Tibial artery (tissue), 4 donors: ENCODE measurements around the gene SMAD6.

ENCODE experiments used
- DNase-seq, 2 donors: peaks; one replicate each; pipeline ENCODE4 v3.0.0-alpha.2; 2019
- H3K27ac ChIP-seq, 2 donors: fragments of 200-600 bp; sonication (generic) in 1 of 2; 1 replicate in 1 of 2; 2 replicates in 1 of 2; pipeline ENCODE4 v1.5.1; 2018 to 2019; ENCODE audit warnings: mild to moderate bottlenecking in 1 of 2
- H3K27me3 ChIP-seq, 2 donors: fragments of 200-600 bp; sonication (generic) in 1 of 2; one replicate each; pipeline versions ENCODE4 v1.5.1 to v1.6.0; 2016 to 2019
- H3K36me3 ChIP-seq, 3 donors: fragments of 200-600 bp; sonication (generic) in 2 of 3; one replicate each; pipeline ENCODE4 v1.5.1; 2016 to 2019; ENCODE audit warnings: mild to moderate bottlenecking in 2 of 3
- H3K4me1 ChIP-seq, 4 donors: fragments of 200-600 bp; sonication (generic) in 2 of 4; 1 replicate in 3 of 4; 2 replicates in 1 of 4; pipeline ENCODE4 v1.5.1; 2016 to 2019
- H3K4me3 ChIP-seq, 2 donors: fragments of 200-600 bp; sonication (generic) in 1 of 2; 1 replicate in 1 of 2; 2 replicates in 1 of 2; pipeline ENCODE4 v1.5.1; 2018 to 2019; ENCODE audit warnings: mild to moderate bottlenecking in 2 of 2
- H3K9me3 ChIP-seq, 3 donors: fragments of 200-600 bp; sonication (generic) in 1 of 3; one replicate each; pipeline ENCODE4 v1.5.1; 2016 to 2019
- CTCF ChIP-seq, 2 experiments: fragments of 200-600 bp in 1 of 2; fragments of 450-650 bp in 1 of 2; IDR thresholded peaks; one replicate each; pipeline ENCODE4 v1.5.1; 2017 to 2019; ENCODE audit warnings: antibody characterized with exemption in 2 of 2, mild to moderate bottlenecking in 1 of 2, moderate library complexity in 1 of 2
- intact Hi-C: fragments of 100-400 bp; cut with DNase I; formaldehyde crosslinking; loops from one replicate; pipeline ENCODE4 v1.15.0; 2023; ENCODE audit warnings: low total_unique reads

The SMAD6 gene

GRCh38 chr15:66722757-66723540, 20.9 kb downstream of the SMAD6 start:
- Histone ChIP-seq H3K4me1 (peaks cover 5 to 98% (median 61%) of the 10 kb centered on the region in 4 donors), H3K4me3 (no peak overlapping the region), H3K27me3 (no peaks in the 10 kb centered on the region), H3K36me3 (peaks cover 0 to 7% (median 5%) of the 10 kb centered on the region in 3 donors), H3K27ac (peak overlapping the region; percentile 85 to 90), H3K9me3 (no peaks in the 10 kb centered on the region)
- DNase-seq: no peak
- intact Hi-C loops: loop anchor here (5.0 kb wide), 1 partner anchor 39 kb away; no protein-coding TSS in a partner anchor
- TF ChIP-seq CTCF (IDR thresholded peaks at IDR 0.05): no peak

- peaks cover 0 to under 1% (median under 1%) of the 10 kb centered on the region in 3 donors for H3K36me3 ChIP-seq
- H3K4me1 ChIP-seq: peaks cover 5 to 99% (median 67%) of the 10 kb centered on the region in 4 donors
- no peaks in the 10 kb centered on the region for H3K27me3 ChIP-seq
- no peak for TF ChIP-seq CTCF (IDR thresholded peaks at IDR 0.05)
- intact Hi-C loops: loop anchor here (5.0 kb wide), 1 partner anchor 38 kb away; no protein-coding TSS in a partner anchor
- no peak overlapping the region for H3K4me3 ChIP-seq
- no peaks in the 10 kb centered on the region for H3K9me3 ChIP-seq
- DNase-seq: no peak
- peak overlapping the region; percentile 64 to 90 for H3K27ac ChIP-seq
These were observed 22.0 kb downstream of the SMAD6 start for GRCh38 chr15:66723826-66724731.

GRCh38 chr15:66724732-66725463, 22.9 kb downstream of the SMAD6 start:
- Histone ChIP-seq H3K4me3 (no peak overlapping the region), H3K27me3 (no peaks in the 10 kb centered on the region), H3K27ac (peak overlapping the region; percentile 58 to 64), H3K4me1 (peaks cover 5 to 99% (median 67%) of the 10 kb centered on the region in 4 donors), H3K36me3 (no peaks in the 10 kb centered on the region), H3K9me3 (no peaks in the 10 kb centered on the region)
- intact Hi-C loops: loop anchor here (5.0 kb wide), 1 partner anchor 37 kb away; no protein-coding TSS in a partner anchor
- DNase-seq: no peak
- no peak for TF ChIP-seq CTCF (IDR thresholded peaks at IDR 0.05)

GRCh38 chr15:66725464-66725785, 23.4 kb downstream of the SMAD6 start:
- intact Hi-C loops: no loop called here
- peaks cover 5 to 100% (median 69%) of the 10 kb centered on the region in 4 donors for H3K4me1 ChIP-seq
- DNase-seq: no peak

More at GRCh38 chr15:66725464-66725785, 23.4 kb downstream of the SMAD6 start:
- no peak for TF ChIP-seq CTCF (IDR thresholded peaks at IDR 0.05)
- peak overlapping the region; percentile 58 to 64 for H3K27ac ChIP-seq
- H3K36me3 ChIP-seq: no peaks in the 10 kb centered on the region
- no peaks in the 10 kb centered on the region for H3K27me3 ChIP-seq
- H3K9me3 ChIP-seq: no peaks in the 10 kb centered on the region
- no peak overlapping the region for H3K4me3 ChIP-seq
